ENCODE results near the gene TRIM63. TPM values are rescaled to one million over a fixed set of nuclear protein-coding genes. Genes with fewer than 3 reads are reported as not detected.

Gene TRIM63
- total and polyA plus RNA-seq, 2 donors (not counting 1 experiment from before 2014, with no cell fraction given) = not detected

DNA sequence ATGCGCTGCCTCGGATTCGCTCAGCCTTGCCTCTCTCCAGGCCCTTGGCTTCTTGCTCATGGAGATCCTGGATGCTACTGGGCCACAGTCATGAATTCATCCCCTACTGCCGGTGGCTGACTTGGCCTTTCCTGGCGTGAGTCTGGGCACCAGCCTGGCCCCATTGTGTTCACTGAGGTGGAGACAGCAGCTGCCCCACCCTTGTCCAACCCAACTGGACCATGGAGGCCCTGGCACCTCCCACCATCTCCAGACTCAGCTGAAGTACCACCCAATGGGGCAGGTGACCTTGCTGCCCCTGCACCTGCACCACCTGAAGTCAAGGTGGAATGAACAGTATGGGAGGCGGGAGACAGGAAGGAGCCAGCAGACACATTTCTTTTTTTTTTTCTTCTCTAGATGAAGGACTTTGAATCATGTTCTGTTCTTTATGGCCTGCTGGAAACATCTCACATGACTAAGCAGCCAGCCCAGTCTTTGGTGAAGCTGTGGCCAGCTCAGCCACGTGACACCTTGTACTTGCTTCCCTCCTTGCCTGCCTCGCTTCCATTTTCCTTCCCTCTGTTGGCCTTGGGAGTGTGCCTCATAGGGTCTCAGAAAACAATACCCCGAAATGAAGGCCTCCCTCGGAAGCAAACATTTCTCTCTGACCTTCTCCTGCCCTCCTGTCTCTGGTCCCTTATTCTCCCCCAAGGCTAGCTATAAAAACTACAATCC lies 17.7 kb downstream of the TRIM63 start:
- Histone ChIP-seq H3K9me3 (ENCODE audit: control insufficient read depth, insufficient read depth, low read depth, low read length) (no peaks in the 10 kb centered on the region), H3K4me2 (ENCODE audit: extremely low read depth, insufficient read depth, low read length) (no peak overlapping the region), H3K4me3 (replicated peaks in 1 of 4; ENCODE audit: control extremely low read depth in 1 of 4, insufficient read depth in 1 of 4, low read depth in 3 of 4, low read length in 4 of 4) (no peak overlapping the region), H3K79me2 (ENCODE audit: control insufficient read depth, insufficient read depth, low read length) (no peaks in the 10 kb centered on the region), H2AFZ (ENCODE audit: low read length) (no peak overlapping the region), H3K36me3 (ENCODE audit: control insufficient read depth, insufficient read depth, low read length) (no peaks in the 10 kb centered on the region), H3K4me1 (ENCODE audit: control insufficient read depth, extremely low read depth, insufficient read depth, low read length) (no peaks in the 10 kb centered on the region), H3K9ac (ENCODE audit: insufficient read depth, low read length) (no peak overlapping the region), H4K20me1 (ENCODE audit: control insufficient read depth, extremely low read depth, insufficient read depth, low read length) (no peaks in the 10 kb centered on the region), H3K27ac (ENCODE audit: insufficient read depth, low read length) (no peak overlapping the region), H3K27me3 (ENCODE audit: control insufficient read depth, insufficient read depth, low read length) (peaks cover 54% of the 10 kb centered on the region)
- peak in 1 of 2 donors; percentile 6 for DNase-seq (ENCODE audit: low read depth in 2 of 2)
- TF ChIP-seq, protein P1, sequence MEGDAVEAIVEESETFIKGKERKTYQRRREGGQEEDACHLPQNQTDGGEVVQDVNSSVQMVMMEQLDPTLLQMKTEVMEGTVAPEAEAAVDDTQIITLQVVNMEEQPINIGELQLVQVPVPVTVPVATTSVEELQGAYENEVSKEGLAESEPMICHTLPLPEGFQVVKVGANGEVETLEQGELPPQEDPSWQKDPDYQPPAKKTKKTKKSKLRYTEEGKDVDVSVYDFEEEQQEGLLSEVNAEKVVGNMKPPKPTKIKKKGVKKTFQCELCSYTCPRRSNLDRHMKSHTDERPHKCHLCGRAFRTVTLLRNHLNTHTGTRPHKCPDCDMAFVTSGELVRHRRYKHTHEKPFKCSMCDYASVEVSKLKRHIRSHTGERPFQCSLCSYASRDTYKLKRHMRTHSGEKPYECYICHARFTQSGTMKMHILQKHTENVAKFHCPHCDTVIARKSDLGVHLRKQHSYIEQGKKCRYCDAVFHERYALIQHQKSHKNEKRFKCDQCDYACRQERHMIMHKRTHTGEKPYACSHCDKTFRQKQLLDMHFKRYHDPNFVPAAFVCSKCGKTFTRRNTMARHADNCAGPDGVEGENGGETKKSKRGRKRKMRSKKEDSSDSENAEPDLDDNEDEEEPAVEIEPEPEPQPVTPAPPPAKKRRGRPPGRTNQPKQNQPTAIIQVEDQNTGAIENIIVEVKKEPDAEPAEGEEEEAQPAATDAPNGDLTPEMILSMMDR (conservative IDR thresholded peaks at IDR 0.05 in 1 of 2, IDR thresholded peaks at IDR 0.05 in 1 of 2; ENCODE audit: low read depth in 1 of 2, low read length in 2 of 2) = no peak
- no peak for TF ChIP-seq EZH2 (IDR thresholded peaks at IDR 0.05; ENCODE audit: low read length, missing control alignments)

DNA sequence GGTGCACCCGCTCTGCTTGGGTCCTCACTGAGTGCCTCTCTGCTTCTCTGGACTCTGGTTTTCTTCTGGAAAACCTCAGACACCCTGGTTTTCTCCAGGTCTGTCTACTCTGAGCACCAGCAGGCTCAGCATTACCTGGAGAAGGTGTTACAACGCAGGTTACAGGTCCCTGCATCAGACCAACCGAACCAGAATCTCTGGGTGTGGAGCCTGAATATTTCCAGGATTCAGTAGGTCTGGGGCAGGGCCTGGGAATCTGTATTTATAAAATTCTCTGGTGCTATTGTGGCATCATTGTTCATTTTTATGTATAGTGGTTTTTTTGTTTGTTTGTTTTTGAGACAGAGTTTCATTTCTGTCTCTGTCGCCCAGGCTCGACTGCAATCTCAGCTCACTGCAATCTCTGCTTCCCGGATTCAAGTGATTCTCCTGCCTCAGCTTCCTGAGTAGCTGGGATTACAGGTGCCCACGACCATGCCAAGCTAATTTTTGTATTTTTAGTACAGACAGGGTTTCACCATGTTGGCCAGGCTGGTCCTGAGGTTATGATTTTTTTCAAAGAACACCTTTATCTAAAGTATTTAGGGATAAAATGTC lies 20.1 kb downstream of the TRIM63 start:
- Histone ChIP-seq H2AFZ (ENCODE audit: low read length) (no peak overlapping the region), H3K36me3 (ENCODE audit: control insufficient read depth, insufficient read depth, low read length) (no peaks in the 10 kb centered on the region), H3K9ac (ENCODE audit: insufficient read depth, low read length) (no peak overlapping the region), H3K27ac (ENCODE audit: insufficient read depth, low read length) (no peak overlapping the region), H3K79me2 (ENCODE audit: control insufficient read depth, insufficient read depth, low read length) (no peaks in the 10 kb centered on the region), H3K4me1 (ENCODE audit: control insufficient read depth, extremely low read depth, insufficient read depth, low read length) (no peaks in the 10 kb centered on the region), H3K4me3 (replicated peaks in 1 of 4; ENCODE audit: control extremely low read depth in 1 of 4, insufficient read depth in 1 of 4, low read depth in 3 of 4, low read length in 4 of 4) (no peak overlapping the region), H4K20me1 (ENCODE audit: control insufficient read depth, extremely low read depth, insufficient read depth, low read length) (no peaks in the 10 kb centered on the region), H3K27me3 (ENCODE audit: control insufficient read depth, insufficient read depth, low read length) (peaks cover 57% of the 10 kb centered on the region), H3K4me2 (ENCODE audit: extremely low read depth, insufficient read depth, low read length) (no peak overlapping the region), H3K9me3 (ENCODE audit: control insufficient read depth, insufficient read depth, low read depth, low read length) (no peaks in the 10 kb centered on the region)
- DNase-seq (ENCODE audit: low read depth in 2 of 2) = no peak
- TF ChIP-seq, protein P1 (conservative IDR thresholded peaks at IDR 0.05 in 1 of 2, IDR thresholded peaks at IDR 0.05 in 1 of 2; ENCODE audit: low read depth in 1 of 2, low read length in 2 of 2) = no peak
- no peak for TF ChIP-seq EZH2 (IDR thresholded peaks at IDR 0.05; ENCODE audit: low read length, missing control alignments)

DNA sequence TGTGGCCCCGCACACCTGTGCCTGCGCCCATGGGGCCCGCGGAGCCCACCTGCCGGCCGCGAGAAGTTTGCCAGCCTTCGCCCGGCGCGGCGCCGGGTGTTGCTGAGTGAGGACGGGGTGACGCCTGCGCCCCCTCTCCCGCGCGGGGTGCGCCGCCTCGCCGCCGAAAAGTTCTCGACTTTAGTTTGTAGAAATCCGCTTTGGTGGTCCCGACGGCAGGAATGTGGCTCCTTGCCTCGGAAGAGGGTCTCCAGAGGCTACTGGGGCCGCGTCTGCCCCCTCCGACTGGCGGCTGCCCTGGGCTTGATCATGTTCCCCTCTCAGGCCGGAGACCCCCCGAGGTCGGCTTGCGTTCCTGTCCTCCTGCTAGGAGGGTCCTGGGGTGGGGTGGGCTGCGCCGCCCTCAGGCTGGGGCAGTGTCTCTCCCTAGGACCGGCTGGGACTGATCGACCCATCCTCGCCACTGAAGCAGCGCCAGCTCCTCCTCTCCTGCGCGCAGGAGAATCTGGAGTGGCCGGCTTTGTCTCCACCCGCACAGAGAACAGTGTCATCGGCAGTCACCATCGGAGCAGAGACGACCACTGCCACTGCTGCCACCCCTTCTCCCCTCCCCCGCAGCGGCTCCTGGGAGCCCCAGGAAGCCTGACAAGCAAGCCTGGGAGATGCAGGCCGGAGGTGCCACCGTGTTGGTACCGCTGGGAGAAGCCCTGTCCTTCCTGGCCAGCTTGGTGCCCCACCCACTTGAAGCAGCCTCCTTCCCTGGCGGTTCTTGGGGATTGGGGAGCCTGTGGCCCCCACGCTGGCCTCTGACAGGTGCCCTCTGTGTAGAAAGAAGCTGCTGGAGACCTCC lies 21.0 kb downstream of the TRIM63 start:
- Histone ChIP-seq H3K4me2 (ENCODE audit: extremely low read depth, insufficient read depth, low read length) (no peak overlapping the region), H3K79me2 (ENCODE audit: control insufficient read depth, insufficient read depth, low read length) (no peaks in the 10 kb centered on the region), H3K9ac (ENCODE audit: insufficient read depth, low read length) (no peak overlapping the region), H3K27ac (ENCODE audit: insufficient read depth, low read length) (no peak overlapping the region), H3K27me3 (ENCODE audit: control insufficient read depth, insufficient read depth, low read length) (peaks cover 59% of the 10 kb centered on the region), H3K4me1 (ENCODE audit: control insufficient read depth, extremely low read depth, insufficient read depth, low read length) (no peaks in the 10 kb centered on the region), H3K9me3 (ENCODE audit: control insufficient read depth, insufficient read depth, low read depth, low read length) (no peaks in the 10 kb centered on the region), H3K4me3 (replicated peaks in 1 of 4; ENCODE audit: control extremely low read depth in 1 of 4, insufficient read depth in 1 of 4, low read depth in 3 of 4, low read length in 4 of 4) (no peak overlapping the region), H3K36me3 (ENCODE audit: control insufficient read depth, insufficient read depth, low read length) (no peaks in the 10 kb centered on the region), H2AFZ (ENCODE audit: low read length) (no peak overlapping the region), H4K20me1 (ENCODE audit: control insufficient read depth, extremely low read depth, insufficient read depth, low read length) (no peaks in the 10 kb centered on the region)
- TF ChIP-seq, protein P1 (conservative IDR thresholded peaks at IDR 0.05 in 1 of 2, IDR thresholded peaks at IDR 0.05 in 1 of 2; ENCODE audit: low read depth in 1 of 2, low read length in 2 of 2) = no peak
- peak; percentile 83 for TF ChIP-seq EZH2 (IDR thresholded peaks at IDR 0.05; ENCODE audit: low read length, missing control alignments)
- no peak for DNase-seq (ENCODE audit: low read depth in 2 of 2)
